ENCODE results near the gene RAG1. TPM values are rescaled to one million over a fixed set of nuclear protein-coding genes. Genes with fewer than 3 reads are reported as not detected.

Gene RAG1
- total RNA-seq, 1 experiment from 2014 or later: 0.29 TPM

GRCh38 chr11:36628141-36628540, 60.3 kb downstream of the RAG1 start:
- no peak for DNase-seq (ENCODE audit: low read depth)

- no peak for DNase-seq (ENCODE audit: low read depth)
Measured at GRCh38 chr11:36628765-36629244, 61.0 kb downstream of the RAG1 start.

Other genes with a start within 250 kb of the RAG1 start
- 4.5 and 8.2 TPM in 2 replicates for gene TRAF6, start 57.7 kb upstream of the RAG1 start, total RNA-seq (2014; rRNA removed; shearing (Covaris generic))
- 21.6 and 31.7 TPM in 2 replicates for gene IFTAP, start 26.5 kb downstream of the RAG1 start, total RNA-seq (2014; rRNA removed; shearing (Covaris generic))
- not detected in 2 replicates for gene RAG2, start 30.2 kb downstream of the RAG1 start, total RNA-seq (2014; rRNA removed; shearing (Covaris generic))